GM10248 (cell line): Measurements from ENCODE around the gene MFAP2.
A peak's percentile ranks its signal among the peaks of the same experiment; 100 is the strongest.

ENCODE experiments used
- CTCF ChIA-PET: fragments of 300-600 bp; sonication (Branson Sonifier 250); formaldehyde crosslinking; extraction: SDS; loops from one replicate; lab custom pipeline; 2021; ENCODE audit warnings: antibody characterized with exemption; lab: Yijun Ruan, JAX
- POLR2A ChIA-PET: fragments of 350-650 bp; sonication (Branson Sonifier 250); formaldehyde crosslinking; extraction: SDS; loops from one replicate; lab custom pipeline; 2020; ENCODE audit warnings: antibody characterized with exemption; lab: Yijun Ruan, JAX
- DNase-seq: peaks from one replicate; pipeline ENCODE4 v3.0.0; 2012; ENCODE audit errors: extremely low spot score
- TF ChIP-seq, protein P1 (sequence below): IDR thresholded peaks from 2 replicates; pipeline ENCODE4 v1.5.1; 2012; ENCODE audit warnings: mild to moderate bottlenecking, low read depth; ENCODE audit errors: extremely low read depth, missing control alignments, control extremely low read depth

The MFAP2 gene

DNA sequence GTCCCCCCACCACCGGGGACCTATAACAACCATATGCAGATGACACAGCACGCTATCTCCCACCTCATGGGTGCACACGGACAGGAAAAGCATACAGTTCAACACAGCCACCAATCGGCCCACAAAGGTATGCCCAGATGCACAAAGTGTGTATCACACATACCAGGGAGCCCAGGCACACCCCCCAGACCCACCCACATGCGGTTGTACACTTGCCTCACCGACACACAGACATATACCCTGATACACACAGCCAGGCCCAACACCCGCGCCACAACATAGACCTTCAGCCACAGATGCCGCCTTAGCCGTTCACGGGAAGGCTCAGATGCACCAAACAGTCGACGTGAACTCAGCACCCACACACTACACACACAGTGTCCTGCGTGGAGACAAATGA, 53.2 kb downstream of the MFAP2 start:
- ChIA-PET POLR2A (no interaction called here), CTCF (no interaction called here)
- TF ChIP-seq, protein P1, sequence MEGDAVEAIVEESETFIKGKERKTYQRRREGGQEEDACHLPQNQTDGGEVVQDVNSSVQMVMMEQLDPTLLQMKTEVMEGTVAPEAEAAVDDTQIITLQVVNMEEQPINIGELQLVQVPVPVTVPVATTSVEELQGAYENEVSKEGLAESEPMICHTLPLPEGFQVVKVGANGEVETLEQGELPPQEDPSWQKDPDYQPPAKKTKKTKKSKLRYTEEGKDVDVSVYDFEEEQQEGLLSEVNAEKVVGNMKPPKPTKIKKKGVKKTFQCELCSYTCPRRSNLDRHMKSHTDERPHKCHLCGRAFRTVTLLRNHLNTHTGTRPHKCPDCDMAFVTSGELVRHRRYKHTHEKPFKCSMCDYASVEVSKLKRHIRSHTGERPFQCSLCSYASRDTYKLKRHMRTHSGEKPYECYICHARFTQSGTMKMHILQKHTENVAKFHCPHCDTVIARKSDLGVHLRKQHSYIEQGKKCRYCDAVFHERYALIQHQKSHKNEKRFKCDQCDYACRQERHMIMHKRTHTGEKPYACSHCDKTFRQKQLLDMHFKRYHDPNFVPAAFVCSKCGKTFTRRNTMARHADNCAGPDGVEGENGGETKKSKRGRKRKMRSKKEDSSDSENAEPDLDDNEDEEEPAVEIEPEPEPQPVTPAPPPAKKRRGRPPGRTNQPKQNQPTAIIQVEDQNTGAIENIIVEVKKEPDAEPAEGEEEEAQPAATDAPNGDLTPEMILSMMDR = no peak

DNA sequence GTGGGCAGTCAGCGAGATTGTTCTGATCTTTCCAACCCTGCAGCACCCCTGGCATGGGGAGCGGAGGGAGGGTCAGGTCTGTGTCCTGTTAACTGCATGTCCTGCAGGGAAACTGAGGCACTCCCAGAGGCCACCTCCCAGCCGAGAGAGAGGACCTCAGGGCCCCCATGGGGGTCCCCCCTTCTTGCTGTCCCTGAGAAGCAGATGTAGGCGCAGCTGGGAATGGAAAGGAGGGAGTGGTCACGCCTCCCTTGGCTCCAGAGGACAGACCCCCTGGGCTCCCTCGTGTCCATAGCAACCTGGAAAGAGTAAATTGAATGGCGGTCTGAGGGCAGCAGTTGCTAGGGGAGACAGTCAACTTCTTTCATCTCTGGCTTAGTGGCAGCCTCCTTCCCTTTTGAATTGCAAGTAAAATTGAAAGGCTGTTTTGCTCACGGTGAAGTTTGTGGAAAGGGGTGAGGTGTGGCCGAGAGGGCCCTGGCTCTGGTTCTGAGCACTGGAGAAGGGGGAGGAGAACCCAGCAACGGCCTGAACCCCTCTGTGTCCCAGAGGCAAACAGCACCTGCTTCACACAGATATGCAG, 53.8 kb downstream of the MFAP2 start:
- POLR2A ChIA-PET = no interaction called here
- CTCF ChIA-PET = interaction anchor here (1.4 to 1.5 kb wide), 2 partner anchors 33 to 305 kb away, joined by 3 to 7 read pairs; no protein-coding TSS in a partner anchor
- TF ChIP-seq, protein P1 = no peak
- no peak for DNase-seq

More for the DNA sequence above, 53.2 kb downstream of the MFAP2 start:
- DNase-seq = no peak

DNA sequence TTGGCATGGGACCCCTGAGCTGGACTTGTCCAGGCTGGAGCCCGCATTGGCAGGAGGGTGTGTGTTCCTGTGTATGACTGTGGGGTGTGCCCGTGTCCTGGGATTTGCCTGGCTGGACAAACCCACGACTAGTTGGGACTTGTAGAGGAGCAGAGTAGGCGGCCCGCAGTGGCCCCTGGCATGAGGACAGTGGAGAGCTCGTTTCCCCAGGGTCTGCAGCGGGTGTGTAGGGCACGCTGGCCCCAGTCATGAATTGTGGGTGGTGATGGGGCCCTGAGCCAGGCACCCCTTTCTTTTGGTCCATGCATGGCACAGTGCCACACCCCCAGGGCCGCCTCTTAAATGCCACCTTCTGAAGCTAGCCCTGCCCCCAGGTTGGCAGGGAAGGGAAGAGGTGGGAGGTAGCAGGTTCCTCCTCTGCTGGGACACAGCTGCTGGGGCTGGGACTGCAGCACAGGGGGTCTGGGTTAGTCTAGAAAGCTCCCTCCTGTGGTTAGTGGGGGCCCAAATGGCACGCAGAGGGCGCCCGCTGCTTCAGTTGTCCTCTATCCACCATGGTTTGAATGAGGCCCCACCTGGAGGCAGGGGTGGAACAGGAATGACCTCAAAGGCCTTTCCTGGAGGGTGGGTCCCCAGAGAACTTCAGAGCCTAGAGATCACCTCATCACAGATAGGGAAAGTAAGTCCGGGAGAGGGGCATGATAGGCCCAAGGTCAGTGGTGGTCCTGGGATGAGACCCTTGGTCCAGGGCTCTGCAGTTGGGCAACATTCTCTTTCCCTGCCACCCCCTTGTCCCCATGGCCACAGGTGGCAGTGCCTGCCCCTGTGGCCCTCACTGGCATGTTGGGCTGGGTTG, 54.6 kb downstream of the MFAP2 start:
- DNase-seq = peak; percentile 41
- CTCF ChIA-PET = interaction anchor here (1.4 to 1.5 kb wide), 2 partner anchors 34 to 305 kb away, joined by 3 to 7 read pairs; no protein-coding TSS in a partner anchor
- TF ChIP-seq, protein P1 = no peak
- POLR2A ChIA-PET = no interaction called here

DNA sequence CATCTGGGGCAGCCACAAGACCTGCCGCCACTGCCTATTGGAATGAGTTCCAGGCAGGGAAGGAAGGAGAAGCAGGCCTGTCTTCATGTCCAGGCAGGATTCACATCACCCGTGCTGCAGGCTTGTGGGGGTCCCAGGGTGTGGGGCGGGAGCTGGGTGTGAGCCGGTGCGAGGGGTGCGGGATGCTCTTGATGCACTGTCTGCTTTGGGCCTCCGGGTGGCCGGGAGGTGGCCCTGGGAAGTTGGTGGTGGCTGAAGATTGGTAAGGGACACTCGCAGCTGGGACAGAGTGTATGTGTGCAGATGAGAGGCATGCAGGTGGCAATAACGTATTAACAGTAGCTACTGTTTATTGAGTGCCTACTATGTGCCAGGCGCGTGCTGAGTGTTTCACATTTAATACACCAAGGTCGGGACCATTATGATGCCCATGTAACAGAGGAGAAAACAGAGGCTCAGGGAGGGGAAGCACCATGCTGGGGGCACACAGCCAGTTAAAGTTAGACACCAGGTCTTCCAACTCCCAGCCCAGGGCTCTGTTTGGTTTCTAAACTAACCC, 55.4 kb downstream of the MFAP2 start:
- ChIA-PET POLR2A (no interaction called here), CTCF (interaction anchor here (1.3 to 1.5 kb wide), 3 partner anchors 26 to 304 kb away, joined by 3 to 7 read pairs (median 3); no protein-coding TSS in a partner anchor)
- TF ChIP-seq, protein P1 = no peak
- DNase-seq = no peak
